LNCAP (cell line): ENCODE data around the gene ALDH1B1.

Source experiments
- CTCF ChIP-seq: fragments of 450-650 bp; IDR thresholded peaks from 2 replicates; pipeline ENCODE4 v1.5.1; 2017; ENCODE audit warnings: mild to moderate bottlenecking

ALDH1B1 gene

DNA sequence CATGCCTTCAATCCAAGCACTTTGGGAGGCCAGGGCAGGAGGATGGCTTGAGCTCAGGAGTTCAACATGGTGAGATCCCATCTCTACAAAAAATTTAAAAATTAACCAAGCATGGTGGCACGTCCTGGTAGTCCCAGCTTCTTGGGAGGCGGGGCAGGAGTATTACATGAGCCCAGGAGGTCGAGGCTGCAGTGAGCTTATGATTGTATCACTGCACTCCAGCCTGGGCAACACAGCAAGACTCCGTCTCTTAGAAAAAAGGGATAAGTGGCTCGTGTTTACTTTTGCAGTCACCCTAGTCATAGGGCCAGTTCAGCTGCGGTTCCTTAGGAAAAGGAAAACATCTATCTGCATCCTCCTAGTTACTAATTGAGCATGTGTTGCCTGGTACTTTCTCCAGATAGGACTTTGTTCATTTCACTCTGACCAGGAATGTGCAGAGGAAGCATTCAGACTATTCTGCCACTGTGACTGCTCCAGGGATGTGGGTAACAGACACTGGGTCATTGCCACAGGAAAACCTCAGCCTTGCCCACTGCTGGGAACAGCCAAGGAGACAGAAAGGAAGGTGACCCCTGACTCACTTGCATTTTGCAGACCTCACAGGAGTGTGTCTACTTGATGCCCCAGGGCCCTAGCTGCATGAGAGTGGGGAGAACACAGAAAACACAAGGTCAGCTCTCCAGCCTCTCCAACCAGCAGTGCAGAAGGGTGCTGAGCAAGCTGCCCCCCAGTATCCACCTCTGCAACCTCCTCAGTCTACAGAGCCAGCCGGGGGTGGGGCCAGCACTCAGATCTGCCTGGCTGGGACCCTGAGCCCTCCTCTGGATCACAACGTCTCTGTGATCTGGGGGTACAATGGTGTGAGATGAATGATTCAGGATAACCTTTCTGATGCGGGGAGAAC is 33.9 kb upstream of the ALDH1B1 start:
- TF ChIP-seq CTCF, result no peak

GRCh38 chr9:38359297-38359653 is 33.2 kb upstream of the ALDH1B1 start:
- TF ChIP-seq CTCF, result no peak

DNA sequence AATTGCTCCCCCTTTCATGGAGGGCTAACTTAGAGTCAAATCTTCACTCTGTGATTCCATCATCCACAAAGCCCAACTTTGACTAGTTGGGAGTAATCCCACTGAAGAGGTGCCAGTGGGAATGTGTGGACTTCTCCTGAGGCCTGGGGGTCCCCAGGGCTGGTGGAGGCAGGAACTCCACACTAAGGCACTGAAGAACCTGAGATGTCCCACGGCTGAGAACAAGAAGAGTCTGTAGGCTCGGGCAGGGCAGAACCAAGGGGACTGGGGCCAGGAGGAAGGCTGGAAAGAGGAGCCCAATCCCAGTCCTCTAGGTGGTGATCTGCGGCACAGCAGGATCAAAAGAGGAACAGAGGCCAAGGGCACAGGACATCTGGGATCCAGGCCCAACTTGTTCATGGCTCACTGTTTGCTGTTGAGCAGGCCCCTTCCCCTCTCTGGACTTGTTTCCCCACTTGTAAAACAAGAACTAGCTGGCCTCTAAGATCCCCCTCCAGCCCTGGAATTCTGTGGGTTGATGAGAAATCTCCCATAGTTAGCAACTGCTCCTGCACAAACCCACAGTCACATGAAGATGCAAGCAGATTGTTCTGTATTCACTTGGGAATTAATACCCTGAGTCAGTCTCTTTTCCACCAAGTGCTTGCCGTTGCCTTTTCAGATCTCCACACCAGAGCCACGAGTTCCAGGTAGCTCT is 32.7 kb upstream of the ALDH1B1 start:
- no peak for TF ChIP-seq CTCF

- no peak for TF ChIP-seq CTCF
Measured at GRCh38 chr9:38360839-38361472, 31.5 kb upstream of the ALDH1B1 start.

GRCh38 chr9:38361473-38361850 is 31.0 kb upstream of the ALDH1B1 start:
- TF ChIP-seq CTCF, result no peak

- TF ChIP-seq CTCF, result peak; percentile 76
Measured at GRCh38 chr9:38362852-38363588, 29.5 kb upstream of the ALDH1B1 start.

DNA sequence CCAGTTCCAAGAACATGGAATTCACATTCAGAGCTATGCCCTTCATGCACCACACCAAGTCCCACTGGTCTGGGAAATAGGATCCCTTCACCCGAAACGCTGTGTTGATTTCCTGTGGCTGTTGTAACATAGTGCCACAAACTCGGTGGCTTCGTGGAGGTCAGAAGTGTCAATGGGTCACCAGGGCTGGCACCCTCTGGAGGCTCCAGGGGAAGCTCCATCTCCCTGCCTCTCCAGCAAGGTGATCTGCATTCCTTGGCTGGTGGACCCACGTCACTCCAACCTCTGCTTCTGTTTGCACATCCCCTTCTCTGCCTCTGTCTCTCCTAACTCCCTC is 28.9 kb upstream of the ALDH1B1 start:
- TF ChIP-seq CTCF, result no peak
